MM.1S (cell line): Measurements from ENCODE around the gene SHISA9.

Experiments
- DNase-seq: peaks from one replicate; pipeline ENCODE4 v3.0.0-alpha.2; 2015
- H2AFZ ChIP-seq: fragments of 300-600 bp; sonication (generic); 2 replicates; pipeline ENCODE4 v1.6.0; 2016; ENCODE audit warnings: antibody characterized with exemption, low read length
- H3F3A ChIP-seq: fragments of 300-600 bp; sonication (generic); 2 replicates; pipeline ENCODE4 v1.6.1; 2016; ENCODE audit warnings: mild to moderate bottlenecking, antibody characterized with exemption, low read length, moderate library complexity, mixed read lengths; ENCODE audit not compliant: insufficient read depth
- H3K27ac ChIP-seq: fragments of 300-600 bp; sonication (generic); 2 replicates; pipeline ENCODE4 v1.5.1; 2016; ENCODE audit warnings: mild to moderate bottlenecking, low read length
- H3K27me3 ChIP-seq: fragments of 300-600 bp; sonication (generic); replicated peaks from 2 replicates; pipeline ENCODE4 v1.6.0; 2016; ENCODE audit warnings: low read length; ENCODE audit not compliant: insufficient read depth
- H3K36me3 ChIP-seq: fragments of 300-600 bp; sonication (generic); replicated peaks from 2 replicates; pipeline ENCODE4 v1.6.1; 2016; ENCODE audit warnings: mild to moderate bottlenecking, low read length, mixed read lengths; ENCODE audit not compliant: insufficient read depth
- H3K4me1 ChIP-seq: fragments of 300-600 bp; sonication (generic); 2 replicates; pipeline ENCODE4 v1.6.1; 2016; ENCODE audit warnings: low read length, mixed read lengths
- H3K4me2 ChIP-seq: fragments of 300-600 bp; sonication (generic); 2 replicates; pipeline ENCODE4 v1.6.0; 2016; ENCODE audit warnings: low read depth, low read length
- H3K4me3 ChIP-seq: fragments of 300-600 bp; sonication (generic); 2 replicates; pipeline ENCODE4 v1.5.1; 2016; ENCODE audit warnings: low read length, mixed read lengths
- H3K79me2 ChIP-seq: fragments of 300-600 bp; sonication (generic); 2 replicates; pipeline ENCODE4 v1.6.1; 2016; ENCODE audit warnings: mixed run types, low read length, mixed read lengths
- H3K9ac ChIP-seq: fragments of 300-600 bp; sonication (generic); 2 replicates; pipeline ENCODE4 v1.6.1; 2016; ENCODE audit warnings: low read length, mixed read lengths
- H3K9me2 ChIP-seq: fragments of 300-600 bp; sonication (generic); replicated peaks from 2 replicates; pipeline ENCODE4 v1.6.1; 2016; ENCODE audit warnings: mild to moderate bottlenecking, low read length, mixed read lengths; ENCODE audit not compliant: insufficient read depth
- H3K9me3 ChIP-seq: fragments of 300-600 bp; sonication (generic); replicated peaks from 2 replicates; pipeline ENCODE4 v1.6.1; 2016; ENCODE audit warnings: mild to moderate bottlenecking, low read length, mixed read lengths; ENCODE audit not compliant: insufficient read depth
- H4K20me1 ChIP-seq: fragments of 300-600 bp; sonication (generic); 2 replicates; pipeline ENCODE4 v1.6.1; 2016; ENCODE audit warnings: mild to moderate bottlenecking, low read length, moderate library complexity, mixed read lengths; ENCODE audit not compliant: insufficient read depth
- EZH2 ChIP-seq: fragments of 300-600 bp; sonication (generic); optimal IDR thresholded peaks from 2 replicates; pipeline ENCODE3; 2017; ENCODE audit warnings: low read depth, mild to moderate bottlenecking, antibody characterized with exemption, low read length, mixed read lengths
- EZH2phosphoT487 ChIP-seq: fragments of 300-600 bp; sonication (generic); IDR thresholded peaks from 2 replicates; pipeline ENCODE4 v1.6.1; 2018; ENCODE audit warnings: antibody characterized with exemption, low read length
- TF ChIP-seq, protein P1 (sequence below): fragments of 300-600 bp; sonication (generic); IDR thresholded peaks from 2 replicates; pipeline ENCODE4 v1.5.1; 2016; ENCODE audit warnings: antibody characterized with exemption, low read length, mixed read lengths

SHISA9 gene

DNA sequence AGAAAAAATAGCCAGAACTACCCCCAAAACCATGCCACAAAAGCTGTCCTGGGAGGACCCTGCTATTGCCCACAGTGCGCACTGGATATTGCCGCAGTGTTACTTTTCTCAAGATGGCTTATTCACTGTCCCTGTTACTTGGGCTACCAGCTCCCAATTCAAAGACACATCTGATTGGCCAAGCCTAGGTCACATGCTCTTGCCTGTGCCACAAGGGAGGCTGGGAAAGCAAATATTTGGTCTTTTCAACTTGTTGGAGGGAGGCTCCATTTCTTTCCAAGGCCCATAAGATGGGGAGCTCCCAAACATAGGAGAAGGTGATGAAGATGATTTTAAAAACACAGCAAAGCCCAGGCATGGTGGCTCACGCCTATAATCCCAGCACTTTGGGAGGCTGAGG, 257.0 kb downstream of the SHISA9 start:
- H2AFZ ChIP-seq: no peak overlapping the region

GRCh38 chr16:13165024-13165423, 263.6 kb downstream of the SHISA9 start:
- DNase-seq: no peak
- Histone ChIP-seq H3F3A (no peaks in the 10 kb centered on the region), H3K9me3 (no peaks in the 10 kb centered on the region), H3K9ac (no peak overlapping the region), H3K79me2 (no peaks in the 10 kb centered on the region), H3K4me1 (no peaks in the 10 kb centered on the region), H3K4me3 (no peak overlapping the region), H3K27ac (no peak overlapping the region), H2AFZ (no peak overlapping the region), H4K20me1 (no peaks in the 10 kb centered on the region), H3K27me3 (no peaks in the 10 kb centered on the region), H3K36me3 (no peaks in the 10 kb centered on the region), H3K9me2 (no peaks in the 10 kb centered on the region), H3K4me2 (no peak overlapping the region)
- TF ChIP-seq, protein P1, sequence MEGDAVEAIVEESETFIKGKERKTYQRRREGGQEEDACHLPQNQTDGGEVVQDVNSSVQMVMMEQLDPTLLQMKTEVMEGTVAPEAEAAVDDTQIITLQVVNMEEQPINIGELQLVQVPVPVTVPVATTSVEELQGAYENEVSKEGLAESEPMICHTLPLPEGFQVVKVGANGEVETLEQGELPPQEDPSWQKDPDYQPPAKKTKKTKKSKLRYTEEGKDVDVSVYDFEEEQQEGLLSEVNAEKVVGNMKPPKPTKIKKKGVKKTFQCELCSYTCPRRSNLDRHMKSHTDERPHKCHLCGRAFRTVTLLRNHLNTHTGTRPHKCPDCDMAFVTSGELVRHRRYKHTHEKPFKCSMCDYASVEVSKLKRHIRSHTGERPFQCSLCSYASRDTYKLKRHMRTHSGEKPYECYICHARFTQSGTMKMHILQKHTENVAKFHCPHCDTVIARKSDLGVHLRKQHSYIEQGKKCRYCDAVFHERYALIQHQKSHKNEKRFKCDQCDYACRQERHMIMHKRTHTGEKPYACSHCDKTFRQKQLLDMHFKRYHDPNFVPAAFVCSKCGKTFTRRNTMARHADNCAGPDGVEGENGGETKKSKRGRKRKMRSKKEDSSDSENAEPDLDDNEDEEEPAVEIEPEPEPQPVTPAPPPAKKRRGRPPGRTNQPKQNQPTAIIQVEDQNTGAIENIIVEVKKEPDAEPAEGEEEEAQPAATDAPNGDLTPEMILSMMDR: no peak
- TF ChIP-seq EZH2phosphoT487 (no peak), EZH2 (no peak)

More for the DNA sequence above, 257.0 kb downstream of the SHISA9 start:
- H3K79me2 ChIP-seq: no peaks in the 10 kb centered on the region
- no peaks in the 10 kb centered on the region for H3K27me3 ChIP-seq
- H3K9me3 ChIP-seq: no peaks in the 10 kb centered on the region
- no peaks in the 10 kb centered on the region for H4K20me1 ChIP-seq
- H3K36me3 ChIP-seq: no peaks in the 10 kb centered on the region
- TF ChIP-seq EZH2phosphoT487: no peak
- TF ChIP-seq, protein P1: no peak
- TF ChIP-seq EZH2: no peak
- no peaks in the 10 kb centered on the region for H3K9me2 ChIP-seq
- H3K4me2 ChIP-seq: no peak overlapping the region
- no peak overlapping the region for H3K27ac ChIP-seq
- no peak overlapping the region for H3K4me3 ChIP-seq
- no peaks in the 10 kb centered on the region for H3K4me1 ChIP-seq
- no peak overlapping the region for H3K9ac ChIP-seq
- H3F3A ChIP-seq: no peaks in the 10 kb centered on the region
- DNase-seq: no peak

DNA sequence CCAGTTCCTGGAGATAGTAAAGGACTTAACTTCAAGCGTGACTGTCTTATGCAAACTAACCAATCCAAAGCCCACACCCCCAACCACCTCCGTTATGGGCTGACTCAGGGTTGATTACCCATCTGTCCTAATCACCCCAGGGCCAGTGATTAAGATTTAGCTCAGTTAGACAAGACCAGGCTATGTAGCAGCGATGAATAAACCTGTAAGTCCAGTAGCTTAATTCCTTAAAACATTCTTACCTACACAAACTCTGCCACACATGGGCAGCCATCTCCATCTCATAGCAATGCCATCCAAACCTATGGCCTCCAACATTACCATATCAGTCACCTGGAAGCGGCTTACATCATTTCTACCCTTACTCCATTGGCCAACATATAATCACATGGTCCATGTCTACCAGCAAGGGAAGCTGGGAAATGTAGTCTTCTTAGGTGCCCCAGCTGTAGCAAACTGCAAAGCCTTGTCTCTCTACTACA, 266.7 kb downstream of the SHISA9 start:
- no peaks in the 10 kb centered on the region for H3F3A ChIP-seq
- no peak overlapping the region for H3K27ac ChIP-seq
- no peaks in the 10 kb centered on the region for H3K79me2 ChIP-seq
- H3K4me1 ChIP-seq: no peaks in the 10 kb centered on the region
- no peak overlapping the region for H2AFZ ChIP-seq
- no peak for DNase-seq
- no peaks in the 10 kb centered on the region for H3K9me2 ChIP-seq
- no peaks in the 10 kb centered on the region for H3K9me3 ChIP-seq
- H3K4me2 ChIP-seq: no peak overlapping the region
- no peak overlapping the region for H3K9ac ChIP-seq
- TF ChIP-seq, protein P1: no peak
- TF ChIP-seq EZH2: no peak
- no peak for TF ChIP-seq EZH2phosphoT487
- H3K27me3 ChIP-seq: no peaks in the 10 kb centered on the region
- no peaks in the 10 kb centered on the region for H4K20me1 ChIP-seq
- no peaks in the 10 kb centered on the region for H3K36me3 ChIP-seq
- no peak overlapping the region for H3K4me3 ChIP-seq

- Histone ChIP-seq H2AFZ (no peak overlapping the region), H3K9me2 (no peaks in the 10 kb centered on the region), H3K9ac (no peak overlapping the region), H3K4me1 (no peaks in the 10 kb centered on the region), H3K27ac (no peak overlapping the region), H3K79me2 (no peaks in the 10 kb centered on the region), H3K36me3 (no peaks in the 10 kb centered on the region), H3K4me2 (no peak overlapping the region), H3F3A (no peaks in the 10 kb centered on the region), H3K9me3 (no peaks in the 10 kb centered on the region), H3K27me3 (no peaks in the 10 kb centered on the region), H3K4me3 (no peak overlapping the region), H4K20me1 (no peaks in the 10 kb centered on the region)
- TF ChIP-seq EZH2phosphoT487: no peak
- TF ChIP-seq, protein P1: no peak
- no peak for TF ChIP-seq EZH2
- DNase-seq: no peak
Observed at GRCh38 chr16:13171313-13171712, 269.9 kb downstream of the SHISA9 start.
